HTERT RPE-1 (cell line): Measurements from ENCODE around the gene RHOB.

Experiments used
- in situ Hi-C: fragments of 300-500 bp; cut with MboI; formaldehyde crosslinking; loops from 4 replicates; pipeline ENCODE4 v1.14.3; 2020; ENCODE audit warnings: low sequenced_read_pairs

RHOB gene

GRCh38 chr2:20435456-20435855, 11.4 kb upstream of the RHOB start:
- in situ Hi-C loops = loop anchor here (25.0 kb wide), 1 partner anchor 202 kb away; no protein-coding TSS in a partner anchor

DNA sequence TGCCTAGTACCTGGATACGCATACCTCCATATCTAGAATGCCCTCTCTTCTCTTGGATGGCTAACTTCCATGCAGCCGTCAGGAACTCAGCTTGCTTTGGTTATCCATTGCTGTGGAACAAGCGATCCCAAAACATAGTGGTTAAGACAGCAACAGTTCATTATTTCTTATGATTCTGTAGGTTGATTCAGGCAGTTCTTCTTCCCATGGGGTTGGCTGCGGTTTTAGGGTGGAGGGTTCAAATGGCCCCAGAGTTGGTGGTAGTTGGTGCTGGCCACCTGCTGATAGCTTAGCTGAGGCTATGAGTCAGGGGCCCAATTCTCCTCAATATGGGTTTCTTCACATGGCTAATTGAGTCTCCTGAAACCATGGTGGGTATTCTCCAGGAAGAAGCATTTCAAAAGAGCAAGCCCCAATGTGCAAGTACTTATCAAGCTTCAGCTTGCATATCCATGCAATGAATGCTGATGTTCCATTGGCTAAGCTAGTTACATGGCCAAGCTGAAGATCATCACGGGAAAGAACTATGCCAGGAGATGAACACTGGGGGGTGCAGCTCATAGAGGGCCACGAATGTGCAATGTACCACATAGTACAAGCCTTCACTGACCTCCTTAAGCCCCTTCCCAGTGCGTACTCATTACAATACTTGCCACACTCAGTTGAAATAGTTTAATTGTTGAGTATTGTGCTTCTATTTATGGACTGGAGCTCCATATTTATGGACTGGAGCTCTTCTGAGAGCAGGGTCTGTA, 10.0 kb upstream of the RHOB start:
- in situ Hi-C loops = loop anchor here (25.0 kb wide), 1 partner anchor 200 kb away; no protein-coding TSS in a partner anchor

- in situ Hi-C loops = loop anchor here (25.0 kb wide), 1 partner anchor 199 kb away; no protein-coding TSS in a partner anchor
Measured at GRCh38 chr2:20438334-20439192, 8.3 kb upstream of the RHOB start.

DNA sequence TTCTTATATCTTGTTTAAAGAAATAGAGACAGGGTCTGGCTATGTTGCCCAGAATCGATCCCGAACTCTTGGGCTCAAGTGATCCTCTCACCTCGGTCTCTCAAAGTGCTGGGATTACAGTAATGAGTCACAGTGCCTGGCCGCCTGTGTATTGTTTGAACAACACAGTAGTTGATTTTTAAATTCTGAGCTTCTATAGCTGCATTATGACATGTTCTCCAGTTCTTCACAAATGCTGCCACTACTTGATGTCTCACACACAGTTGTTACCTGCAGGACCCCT, 7.7 kb upstream of the RHOB start:
- in situ Hi-C loops = loop anchor here (25.0 kb wide), 1 partner anchor 198 kb away; no protein-coding TSS in a partner anchor

DNA sequence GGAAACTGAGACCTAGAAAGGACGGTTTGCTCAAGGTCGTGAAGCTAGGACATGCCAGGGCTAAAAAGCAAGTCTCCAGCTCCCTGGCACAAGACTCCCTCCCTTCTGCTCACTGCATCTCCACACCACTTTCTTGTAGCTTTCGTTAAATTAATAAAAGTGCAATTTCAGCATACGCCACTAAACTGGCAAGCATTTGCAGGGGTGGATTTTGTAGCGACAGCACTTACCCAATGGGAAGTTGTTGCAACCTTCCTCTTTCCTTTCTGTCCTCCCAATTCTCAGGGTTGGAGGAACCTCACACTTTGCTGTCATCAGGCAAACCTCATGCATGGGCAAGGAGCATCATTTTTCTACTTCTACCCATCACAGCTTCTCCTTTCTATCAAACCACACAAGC, 7.4 kb upstream of the RHOB start:
- in situ Hi-C loops = loop anchor here (25.0 kb wide), 1 partner anchor 198 kb away; no protein-coding TSS in a partner anchor

DNA sequence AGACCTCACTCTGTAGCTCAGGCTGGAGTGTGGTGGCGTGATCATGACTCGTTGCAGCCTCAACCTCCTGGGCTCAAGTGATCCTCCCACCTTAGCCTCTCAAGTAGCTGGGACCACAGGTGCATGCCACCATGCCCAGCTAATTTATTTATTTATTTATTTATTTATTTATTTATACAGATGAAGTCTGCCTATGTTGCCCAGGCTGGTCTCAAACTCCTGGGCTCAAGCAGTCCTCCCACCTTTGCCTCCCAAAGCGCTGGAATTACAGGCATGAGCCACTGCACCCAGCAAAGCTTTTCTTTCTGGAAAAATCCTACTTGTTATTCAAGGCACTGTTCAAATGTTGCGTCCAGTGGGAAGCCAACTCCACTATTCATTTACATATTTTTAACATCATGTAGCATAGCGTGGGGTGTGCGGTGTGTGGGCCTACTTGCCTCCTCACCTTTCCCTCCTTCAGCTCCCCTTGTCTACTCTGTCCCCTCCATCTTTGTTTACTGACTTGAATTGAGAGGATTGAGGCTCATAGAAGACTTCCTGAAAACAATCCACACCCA, 6.8 kb upstream of the RHOB start:
- in situ Hi-C loops = loop anchor here (25.0 kb wide), 1 partner anchor 197 kb away; no protein-coding TSS in a partner anchor

DNA sequence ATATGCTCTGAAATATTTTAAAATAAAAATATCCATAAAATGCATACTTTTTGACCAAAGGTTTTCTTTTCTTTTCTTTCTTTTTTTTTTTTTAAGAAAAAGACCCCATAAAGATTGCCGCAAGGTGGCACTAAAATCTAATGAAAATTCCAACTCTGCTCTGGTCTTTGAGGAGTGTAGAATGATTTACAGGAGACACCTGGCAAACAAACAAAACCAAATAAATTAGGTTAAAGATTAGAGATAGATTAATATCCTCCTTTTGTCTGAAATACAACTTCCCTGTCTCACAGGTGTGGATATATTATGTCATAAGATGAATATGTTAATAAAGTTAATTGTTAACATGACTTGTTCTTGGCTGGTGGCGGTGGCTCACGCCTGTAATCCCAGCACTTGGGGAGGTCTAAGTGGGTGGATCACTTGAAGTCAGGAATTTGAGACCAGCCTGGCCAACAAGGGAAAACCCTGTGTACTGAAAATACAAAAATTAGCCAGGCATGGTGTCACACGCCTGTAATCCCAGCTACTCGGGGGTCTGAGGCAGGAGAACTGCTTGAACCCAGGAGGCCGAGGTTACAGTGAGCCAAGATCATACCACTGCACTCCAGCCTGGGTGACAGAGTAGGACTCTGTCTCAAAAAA, 3.5 kb upstream of the RHOB start:
- in situ Hi-C loops = loop anchor here (25.0 kb wide), 1 partner anchor 194 kb away; no protein-coding TSS in a partner anchor

- in situ Hi-C loops = loop anchor here (25.0 kb wide), 1 partner anchor 193 kb away; no protein-coding TSS in a partner anchor
Measured at GRCh38 chr2:20444101-20444992, 2.5 kb upstream of the RHOB start.

DNA sequence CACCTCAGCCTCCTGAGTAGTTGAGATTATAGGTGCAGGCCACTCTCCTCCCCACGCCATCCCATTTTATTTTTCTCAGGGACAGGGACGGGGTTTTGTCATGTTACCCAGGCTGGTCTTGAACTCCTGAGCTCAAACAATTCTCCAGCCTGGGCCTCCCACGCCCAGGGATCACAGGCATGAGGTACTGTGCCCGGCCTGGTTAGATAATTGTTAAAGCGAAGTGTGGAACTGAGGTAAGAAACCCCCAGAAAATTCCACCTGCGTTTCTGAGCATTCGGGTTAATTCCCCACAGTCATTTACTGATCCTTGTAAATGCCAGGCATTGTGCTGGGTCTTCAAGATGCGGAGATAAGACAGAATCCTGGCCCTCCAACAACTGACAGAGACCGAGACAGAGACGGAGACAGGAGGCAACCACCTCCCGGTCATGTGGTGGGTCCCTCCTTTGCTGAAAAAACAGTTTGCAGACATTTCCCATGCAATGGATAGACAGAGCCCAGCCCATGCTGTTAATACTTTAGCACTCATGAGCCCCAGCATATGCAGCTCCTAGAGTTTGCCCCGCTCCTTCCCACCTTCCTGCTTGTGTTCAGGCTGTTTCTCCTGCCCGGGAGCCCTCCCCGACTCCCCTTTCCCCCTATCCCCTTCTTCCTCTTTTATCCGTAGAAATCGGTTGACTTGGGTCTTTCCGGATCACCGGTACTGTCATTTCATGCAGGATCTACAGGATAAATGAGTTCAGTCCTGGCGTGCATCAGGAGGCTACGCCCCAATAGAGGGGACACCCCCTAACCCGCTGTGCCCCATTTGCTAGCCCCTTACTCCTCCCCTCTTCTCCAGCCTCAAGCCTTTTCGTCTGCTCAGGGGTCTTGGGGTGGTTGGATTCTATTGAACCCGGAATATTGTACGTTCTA, 1.6 kb upstream of the RHOB start:
- in situ Hi-C loops = loop anchor here (25.0 kb wide), 1 partner anchor 192 kb away; no protein-coding TSS in a partner anchor

DNA sequence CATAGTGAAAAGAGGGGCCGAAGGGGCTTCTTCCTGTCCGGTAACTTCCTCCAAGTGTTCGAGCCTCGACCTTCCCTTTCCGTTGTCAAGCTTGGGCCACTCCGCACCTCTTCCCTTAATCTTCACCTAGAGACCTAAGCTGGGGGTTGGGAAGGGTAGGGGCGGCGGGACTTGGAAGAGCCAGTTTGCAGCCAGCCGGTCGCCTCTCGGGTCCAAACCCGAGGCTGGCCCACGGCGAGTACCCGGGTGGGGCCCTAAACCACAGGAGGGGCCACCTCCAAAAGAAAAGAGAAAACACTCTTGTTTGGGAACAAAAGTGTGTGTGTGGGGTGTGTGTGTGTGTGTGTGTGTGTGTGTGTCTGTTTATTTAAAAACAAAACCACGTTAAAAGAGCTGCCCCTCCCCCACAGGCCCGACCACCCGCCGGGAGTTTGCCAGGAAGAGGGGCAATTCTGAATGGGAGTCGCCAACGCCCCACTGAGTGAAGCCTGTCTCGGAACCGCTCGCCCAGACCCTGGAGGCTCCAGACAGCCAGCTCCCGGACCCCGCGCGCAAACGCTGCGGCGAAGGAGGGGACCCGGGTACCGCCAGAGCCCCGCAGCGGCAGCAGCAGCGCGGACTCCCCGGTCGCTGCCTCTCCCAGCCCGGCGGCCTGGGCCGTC, 488 bp upstream of the RHOB start:
- in situ Hi-C loops = loop anchor here (25.0 kb wide), 1 partner anchor 191 kb away; no protein-coding TSS in a partner anchor

DNA sequence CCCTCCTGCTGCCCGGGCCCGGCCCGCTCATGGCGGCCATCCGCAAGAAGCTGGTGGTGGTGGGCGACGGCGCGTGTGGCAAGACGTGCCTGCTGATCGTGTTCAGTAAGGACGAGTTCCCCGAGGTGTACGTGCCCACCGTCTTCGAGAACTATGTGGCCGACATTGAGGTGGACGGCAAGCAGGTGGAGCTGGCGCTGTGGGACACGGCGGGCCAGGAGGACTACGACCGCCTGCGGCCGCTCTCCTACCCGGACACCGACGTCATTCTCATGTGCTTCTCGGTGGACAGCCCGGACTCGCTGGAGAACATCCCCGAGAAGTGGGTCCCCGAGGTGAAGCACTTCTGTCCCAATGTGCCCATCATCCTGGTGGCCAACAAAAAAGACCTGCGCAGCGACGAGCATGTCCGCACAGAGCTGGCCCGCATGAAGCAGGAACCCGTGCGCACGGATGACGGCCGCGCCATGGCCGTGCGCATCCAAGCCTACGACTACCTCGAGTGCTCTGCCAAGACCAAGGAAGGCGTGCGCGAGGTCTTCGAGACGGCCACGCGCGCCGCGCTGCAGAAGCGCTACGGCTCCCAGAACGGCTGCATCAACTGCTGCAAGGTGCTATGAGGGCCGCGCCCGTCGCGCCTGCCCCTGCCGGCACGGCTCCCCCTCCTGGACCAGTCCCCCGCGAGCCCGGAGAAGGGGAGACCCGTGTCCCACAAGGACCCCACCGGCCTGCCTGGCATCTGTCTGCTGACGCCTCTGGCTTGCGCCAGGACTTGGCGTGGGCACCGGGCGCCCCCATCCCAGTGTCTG, 767 bp downstream of the RHOB start:
- in situ Hi-C loops = loop anchor here (25.0 kb wide), 1 partner anchor 190 kb away; no protein-coding TSS in a partner anchor

DNA sequence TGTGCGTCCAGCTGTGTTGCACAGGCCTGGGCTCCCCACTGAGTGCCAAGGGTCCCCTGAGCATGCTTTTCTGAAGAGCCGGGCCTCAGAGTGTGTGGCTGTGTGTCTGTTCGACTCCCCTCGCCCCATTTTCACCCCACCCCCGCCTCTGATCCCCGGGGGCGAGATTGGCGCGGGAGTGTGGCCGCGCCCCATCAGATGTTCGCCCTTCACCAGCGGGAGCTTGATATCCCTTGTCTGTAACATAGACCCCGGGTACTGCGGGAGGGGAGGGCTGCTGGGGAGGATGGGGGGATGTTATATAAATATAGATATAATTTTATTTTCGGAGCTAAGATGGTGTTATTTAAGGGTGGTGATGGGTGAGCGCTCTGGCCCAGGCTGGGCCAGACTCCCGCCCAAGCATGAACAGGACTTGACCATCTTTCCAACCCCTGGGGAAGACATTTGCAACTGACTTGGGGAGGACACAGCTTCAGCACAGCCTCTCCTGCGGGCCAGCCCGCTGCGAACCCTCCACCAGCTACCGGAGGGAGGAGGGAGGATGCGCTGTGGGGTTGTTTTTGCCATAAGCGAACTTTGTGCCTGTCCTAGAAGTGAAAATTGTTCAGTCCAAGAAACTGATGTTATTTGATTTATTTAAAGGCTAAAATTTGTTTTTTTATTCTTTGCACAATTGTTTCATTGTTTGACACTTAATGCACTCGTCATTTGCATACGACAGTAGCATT, 1.5 kb downstream of the RHOB start:
- in situ Hi-C loops = loop anchor here (25.0 kb wide), 1 partner anchor 189 kb away; no protein-coding TSS in a partner anchor

- in situ Hi-C loops = loop anchor here (25.0 kb wide), 1 partner anchor 188 kb away; no protein-coding TSS in a partner anchor
Measured at GRCh38 chr2:20448977-20449306, 2.1 kb downstream of the RHOB start.

DNA sequence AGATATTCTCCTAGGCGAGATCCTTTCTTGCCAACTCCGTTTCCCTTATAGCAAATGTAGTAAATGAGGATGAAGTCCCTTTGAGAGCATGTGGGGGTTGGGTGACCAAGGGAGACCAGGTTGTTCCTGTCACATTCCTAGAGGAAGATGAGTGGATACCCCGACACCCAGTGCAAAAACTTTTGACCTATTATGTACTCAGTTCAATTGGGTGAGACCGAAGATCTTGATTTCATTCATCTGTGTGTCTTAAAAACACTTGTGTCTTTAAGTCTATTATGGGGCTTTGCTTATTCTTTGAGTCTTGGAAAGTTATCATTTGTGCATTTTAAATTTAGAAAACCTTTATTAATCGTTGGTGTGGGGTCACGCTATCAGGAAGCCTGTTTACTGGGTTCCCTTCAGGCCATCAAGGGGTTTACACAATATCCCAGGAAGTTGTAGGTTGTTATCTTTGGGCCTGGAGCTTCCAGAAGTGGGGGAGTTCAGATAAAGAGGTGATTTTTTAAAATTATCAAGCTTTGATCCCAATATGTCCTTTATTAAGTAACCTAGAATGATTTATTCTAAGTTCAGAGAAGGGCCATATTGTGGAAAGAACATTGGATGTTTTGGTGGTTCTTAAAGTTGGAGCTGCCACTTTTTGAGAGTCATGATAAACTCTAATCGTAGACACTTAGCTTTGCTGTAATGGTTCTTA, 2.8 kb downstream of the RHOB start:
- in situ Hi-C loops = loop anchor here (25.0 kb wide), 1 partner anchor 188 kb away; no protein-coding TSS in a partner anchor

- in situ Hi-C loops = no loop called here
Measured at GRCh38 chr2:20450201-20450999, 3.5 kb downstream of the RHOB start.
